Gastrocnemius medialis (tissue), 4 donors: Measurements from ENCODE around the gene SCN8A. TPM values are rescaled to one million over a fixed set of nuclear protein-coding genes. Genes with fewer than 3 reads are reported as not detected.
"Not testable (repeated sequence)": the region's sequence is repeated elsewhere in the genome, so short reads cannot be mapped to it uniquely, and the experiment has no call there.

Experiments
- ATAC-seq, 2 donors: fragments of 150-250 bp; one replicate each; pipeline ENCODE4 v1.9.1; 2016
- DNase-seq, 2 donors: peaks; one replicate each; pipeline ENCODE4 v3.0.0-alpha.2; 2019
- H3K27ac ChIP-seq, 4 donors: fragments of 200-600 bp; sonication (generic); 1 replicate in 1 of 4; 2 replicates in 3 of 4; pipeline ENCODE4 v1.5.1; 2016 to 2018; ENCODE audit warnings: mild to moderate bottlenecking in 2 of 4, moderate library complexity in 1 of 4
- H3K27me3 ChIP-seq, 3 donors: fragments of 200-600 bp; sonication (generic) in 2 of 3; 1 replicate in 1 of 3; 2 replicates in 2 of 3; pipeline versions ENCODE4 v1.5.1 to v1.6.0; 2016 to 2019; ENCODE audit warnings: mild to moderate bottlenecking in 1 of 3, moderate library complexity in 1 of 3
- H3K36me3 ChIP-seq, 2 donors: fragments of 200-600 bp; sonication (generic) in 1 of 2; one replicate each; pipeline ENCODE4 v1.5.1; 2017 to 2018
- H3K4me1 ChIP-seq, 2 donors: fragments of 200-600 bp; sonication (generic) in 1 of 2; one replicate each; pipeline ENCODE4 v1.5.1; 2016 to 2017; ENCODE audit warnings: mild to moderate bottlenecking in 2 of 2
- H3K4me3 ChIP-seq, 4 donors: fragments of 200-600 bp; sonication (generic) in 3 of 4; 1 replicate in 1 of 4; 2 replicates in 3 of 4; pipeline ENCODE4 v1.5.1; 2016 to 2019; ENCODE audit warnings: mild to moderate bottlenecking in 2 of 4
- H3K9me3 ChIP-seq, 3 donors: fragments of 200-600 bp; sonication (generic) in 2 of 3; 1 replicate in 1 of 3; 2 replicates in 2 of 3; pipeline ENCODE4 v1.5.1; 2016 to 2019
- POLR2A ChIP-seq, 2 donors: fragments of 450-650 bp; IDR thresholded peaks; one replicate each; pipeline ENCODE4 v1.6.1; 2017; ENCODE audit warnings: antibody characterized with exemption in 2 of 2, mild to moderate bottlenecking in 2 of 2, moderate library complexity in 2 of 2
- in situ Hi-C, 4 donors: fragments of 200-750 bp; cut with MboI; loops; one replicate each; pipeline versions ENCODE4 v1.15.0 to v1.8.0; 2017; ENCODE audit warnings: low sequenced_read_pairs in 4 of 4
- intact Hi-C: fragments of 100-400 bp; cut with DNase I; formaldehyde crosslinking; loops from one replicate; pipeline ENCODE4 v1.15.1; 2023; ENCODE audit warnings: low total_unique reads
- total RNA-seq, 4 donors: library from RNA; depleted of rRNA; stranded (reverse); fragments of >200 nt; gene quantifications; one replicate each; pipeline versions ENCODE4 v1.1.0 to v1.2.3, GENCODE V29; 2016
- TF ChIP-seq, protein P1 (sequence below), 5 experiments: fragments of 450-650 bp in 3 of 5; fragments of 200-600 bp in 2 of 5; sonication (generic) in 2 of 5; IDR thresholded peaks in 4 of 5; conservative IDR thresholded peaks in 1 of 5; 1 replicate in 4 of 5; 2 replicates in 1 of 5; pipeline ENCODE4 v1.5.1; 2016 to 2019; ENCODE audit warnings: antibody characterized with exemption in 5 of 5, mild to moderate bottlenecking in 3 of 5, moderate library complexity in 3 of 5

Gene SCN8A
- total RNA-seq, 4 donors from 2014 or later, result 0.05 to 0.29 TPM; not detected in 2

DNA sequence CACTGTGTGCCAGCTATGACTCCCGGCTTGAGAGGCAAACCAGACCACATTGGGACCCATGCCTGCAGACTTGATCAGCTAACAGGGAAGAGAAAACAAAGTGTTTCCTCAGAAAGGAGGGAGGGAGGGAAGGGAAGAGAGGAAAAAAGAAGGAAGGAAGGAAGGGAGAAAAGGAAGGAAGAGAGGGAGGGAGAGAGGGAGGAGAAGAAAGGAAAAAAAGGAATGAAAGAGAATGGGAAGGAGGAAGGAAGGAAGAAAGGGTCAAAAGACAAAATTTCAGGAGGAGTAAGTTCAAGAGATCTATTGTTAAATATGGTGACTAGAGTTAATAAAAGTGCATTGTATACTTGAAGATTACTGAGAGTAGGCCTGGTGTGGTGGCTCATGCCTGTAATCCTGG lies 238.6 kb downstream of the SCN8A start:
- H3K9me3 ChIP-seq, result no peaks in the 10 kb centered on the region
- H3K36me3 ChIP-seq, result no peaks in the 10 kb centered on the region
- in situ Hi-C loops, result no loop called here
- H3K4me3 ChIP-seq, result no peak overlapping the region
- no peak for DNase-seq
- ATAC-seq, result no peak
- peaks cover 0 to 20% (median 6%) of the 10 kb centered on the region in 3 donors for H3K27me3 ChIP-seq
- no peak for TF ChIP-seq POLR2A (IDR thresholded peaks at IDR 0.05)
- TF ChIP-seq, protein P1, sequence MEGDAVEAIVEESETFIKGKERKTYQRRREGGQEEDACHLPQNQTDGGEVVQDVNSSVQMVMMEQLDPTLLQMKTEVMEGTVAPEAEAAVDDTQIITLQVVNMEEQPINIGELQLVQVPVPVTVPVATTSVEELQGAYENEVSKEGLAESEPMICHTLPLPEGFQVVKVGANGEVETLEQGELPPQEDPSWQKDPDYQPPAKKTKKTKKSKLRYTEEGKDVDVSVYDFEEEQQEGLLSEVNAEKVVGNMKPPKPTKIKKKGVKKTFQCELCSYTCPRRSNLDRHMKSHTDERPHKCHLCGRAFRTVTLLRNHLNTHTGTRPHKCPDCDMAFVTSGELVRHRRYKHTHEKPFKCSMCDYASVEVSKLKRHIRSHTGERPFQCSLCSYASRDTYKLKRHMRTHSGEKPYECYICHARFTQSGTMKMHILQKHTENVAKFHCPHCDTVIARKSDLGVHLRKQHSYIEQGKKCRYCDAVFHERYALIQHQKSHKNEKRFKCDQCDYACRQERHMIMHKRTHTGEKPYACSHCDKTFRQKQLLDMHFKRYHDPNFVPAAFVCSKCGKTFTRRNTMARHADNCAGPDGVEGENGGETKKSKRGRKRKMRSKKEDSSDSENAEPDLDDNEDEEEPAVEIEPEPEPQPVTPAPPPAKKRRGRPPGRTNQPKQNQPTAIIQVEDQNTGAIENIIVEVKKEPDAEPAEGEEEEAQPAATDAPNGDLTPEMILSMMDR (IDR thresholded peaks at IDR 0.05 in 4 of 5, conservative IDR thresholded peaks at IDR 0.05 in 1 of 5), result no peak
- no peak overlapping the region for H3K27ac ChIP-seq
- no peaks in the 10 kb centered on the region for H3K4me1 ChIP-seq
- intact Hi-C loops, result loop anchor here (10.0 kb wide), 1 partner anchor 405 kb away; the partner anchor contains the start of gene SLC4A8

- in situ Hi-C loops, H3K4me1 ChIP-seq, H3K36me3 ChIP-seq, H3K4me3 ChIP-seq, H3K9me3 ChIP-seq, ATAC-seq, DNase-seq, H3K27ac ChIP-seq, intact Hi-C loops: not testable (repeated sequence)
- peaks cover 0 to 22% (median 6%) of the 10 kb centered on the region in 3 donors for H3K27me3 ChIP-seq
These were observed 240.8 kb downstream of the SCN8A start for GRCh38 chr12:51831817-51832216.

DNA sequence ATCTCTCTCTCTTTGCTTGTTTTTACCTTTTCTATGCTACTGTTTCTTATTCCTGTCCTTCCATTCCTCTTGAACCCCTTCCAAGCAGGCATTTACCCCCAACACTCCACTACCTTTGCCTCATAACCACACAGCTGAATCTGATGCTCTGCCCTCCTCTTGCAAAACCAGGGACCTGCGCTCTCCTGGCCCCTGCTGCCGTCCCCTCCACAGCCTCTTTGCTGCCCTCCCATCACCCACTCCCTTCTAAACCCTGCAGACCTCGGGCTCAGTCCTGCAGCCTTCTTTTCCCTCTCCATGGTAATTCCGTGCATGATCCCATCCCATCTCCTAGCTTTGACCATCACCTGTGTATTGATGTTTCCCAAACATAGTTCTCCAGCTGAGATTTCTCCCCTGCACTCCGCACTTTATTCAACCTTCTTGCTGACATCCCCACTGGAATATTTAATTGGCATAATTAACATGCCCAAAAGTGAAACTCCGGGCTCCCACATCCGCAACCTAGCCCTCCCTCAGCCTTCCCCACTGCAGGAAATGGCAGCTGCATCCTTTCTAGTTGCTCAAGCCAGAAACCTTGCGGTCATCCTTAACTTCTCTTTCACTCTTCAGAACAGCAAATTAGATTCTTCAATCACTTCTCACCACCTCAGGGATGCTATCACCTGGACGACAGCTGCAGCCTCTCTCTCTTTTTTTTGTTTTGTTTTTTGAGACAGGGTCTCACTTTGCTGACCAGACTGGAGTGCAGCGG lies 241.5 kb downstream of the SCN8A start:
- DNase-seq, result no peak
- no peak for TF ChIP-seq POLR2A (IDR thresholded peaks at IDR 0.05)
- TF ChIP-seq, protein P1 (IDR thresholded peaks at IDR 0.05 in 4 of 5, conservative IDR thresholded peaks at IDR 0.05 in 1 of 5), result no peak
- Histone ChIP-seq H3K4me3 (no peak overlapping the region), H3K4me1 (no peaks in the 10 kb centered on the region), H3K27me3 (peaks cover 0 to 22% (median 6%) of the 10 kb centered on the region in 3 donors), H3K36me3 (no peaks in the 10 kb centered on the region), H3K27ac (no peak overlapping the region), H3K9me3 (no peaks in the 10 kb centered on the region)
- intact Hi-C loops (no loop called here), in situ Hi-C loops (no loop called here)
- no peak for ATAC-seq

GRCh38 chr12:51833448-51834227 lies 242.6 kb downstream of the SCN8A start:
- Histone ChIP-seq H3K9me3 (no peaks in the 10 kb centered on the region), H3K36me3 (no peaks in the 10 kb centered on the region), H3K27me3 (peaks cover 0 to 22% (median 6%) of the 10 kb centered on the region in 3 donors), H3K4me3 (no peak overlapping the region), H3K4me1 (no peaks in the 10 kb centered on the region), H3K27ac (no peak overlapping the region)
- intact Hi-C loops, result no loop called here
- ATAC-seq (no peak), DNase-seq (no peak)
- TF ChIP-seq, protein P1 (IDR thresholded peaks at IDR 0.05 in 4 of 5, conservative IDR thresholded peaks at IDR 0.05 in 1 of 5), result no peak
- TF ChIP-seq POLR2A (IDR thresholded peaks at IDR 0.05), result no peak
- in situ Hi-C loops, result no loop called here

DNA sequence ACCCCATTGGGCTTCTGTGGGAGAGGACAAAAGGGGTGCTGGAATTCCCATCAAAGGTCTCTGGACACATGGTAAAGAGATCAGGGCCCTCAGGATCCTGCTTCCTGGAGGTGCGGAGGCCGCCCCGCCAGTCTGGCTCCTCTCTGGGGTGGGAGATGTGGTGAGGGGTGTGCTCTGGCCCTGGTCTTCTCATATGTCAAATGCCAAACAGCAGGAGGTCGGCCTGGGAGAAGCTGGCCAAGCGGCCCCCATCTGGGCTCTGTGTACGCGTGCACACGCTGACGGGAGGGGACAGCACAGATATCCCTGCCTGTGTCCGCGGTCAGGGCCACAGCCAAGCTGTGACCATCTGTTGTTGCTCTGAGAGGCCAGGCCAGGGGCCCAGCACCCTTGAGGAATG lies 243.4 kb downstream of the SCN8A start:
- in situ Hi-C loops, result no loop called here
- DNase-seq (no peak), ATAC-seq (no peak)
- Histone ChIP-seq H3K4me1 (no peaks in the 10 kb centered on the region), H3K36me3 (no peaks in the 10 kb centered on the region), H3K27me3 (peaks cover 0 to 22% (median 6%) of the 10 kb centered on the region in 3 donors), H3K27ac (no peak overlapping the region), H3K4me3 (no peak overlapping the region), H3K9me3 (no peaks in the 10 kb centered on the region)
- intact Hi-C loops, result no loop called here
- TF ChIP-seq, protein P1 (IDR thresholded peaks at IDR 0.05 in 4 of 5, conservative IDR thresholded peaks at IDR 0.05 in 1 of 5), result no peak
- TF ChIP-seq POLR2A (IDR thresholded peaks at IDR 0.05), result no peak
